Stimulated activated CD4-positive, alpha-beta T cell treated with anti-CD3 and anti-CD28 coated beads, Interleukin-2, amount 100 ng/mL, for 48 hours (primary cell): ENCODE data around the gene CD46.
A peak's percentile ranks its signal among the peaks of the same experiment; 100 is the strongest.

Experiments used
- DNase-seq, 2 donors: peaks; one replicate each; pipeline ENCODE4 v3.0.0-alpha.2; 2020

CD46 gene

GRCh38 chr1:207817778-207818751 lies 66.2 kb downstream of the CD46 start:
- no peak for DNase-seq

GRCh38 chr1:207818971-207819451 lies 67.2 kb downstream of the CD46 start:
- DNase-seq: no peak

DNA sequence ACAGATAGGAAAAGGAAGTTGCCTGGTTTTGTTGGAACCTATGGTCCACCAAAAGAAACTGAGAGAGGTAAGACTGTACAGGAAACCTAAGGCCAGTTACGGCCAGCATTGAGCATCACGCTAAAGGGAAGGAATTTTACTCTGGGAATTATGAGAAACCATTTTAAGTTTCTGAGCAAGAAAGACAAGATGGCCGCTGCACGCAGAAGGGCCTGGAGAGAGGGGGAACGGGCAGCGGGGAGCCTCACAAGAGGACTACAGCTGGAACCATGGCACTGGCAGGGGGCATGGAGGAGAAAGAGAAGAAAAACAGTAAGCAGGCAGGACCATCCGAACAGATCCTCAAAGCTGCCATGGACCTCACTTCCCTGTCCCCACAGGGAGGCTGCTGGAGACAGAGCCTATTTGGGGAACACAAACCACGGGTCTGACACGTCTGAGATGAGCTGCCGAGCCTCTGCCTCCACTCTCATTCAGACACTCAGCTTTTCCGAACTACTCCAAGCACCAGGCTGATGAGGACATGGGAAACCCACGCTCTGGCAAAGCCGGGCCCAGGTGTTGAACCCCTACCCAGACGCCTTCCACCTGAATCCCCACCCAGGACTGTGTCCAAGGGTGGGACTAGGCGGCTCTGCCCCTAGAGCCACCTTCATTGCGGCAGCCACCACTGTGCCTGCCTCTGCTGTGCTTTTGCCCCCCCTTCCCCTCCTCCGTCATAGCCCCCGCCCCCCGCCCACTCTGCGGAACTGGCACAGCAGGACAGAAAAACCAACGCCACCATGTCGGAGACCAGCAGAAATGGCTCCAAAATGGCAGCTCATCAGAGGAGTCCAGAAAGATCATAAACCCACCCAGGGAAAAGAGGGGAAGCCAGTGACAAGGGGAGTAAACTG lies 69.0 kb downstream of the CD46 start:
- DNase-seq: no peak

- DNase-seq: no peak
Observed at GRCh38 chr1:207821464-207822045, 69.7 kb downstream of the CD46 start.

GRCh38 chr1:207822124-207822601 lies 70.3 kb downstream of the CD46 start:
- DNase-seq: no peak

- peak; percentile 49 to 55 for DNase-seq
Observed at GRCh38 chr1:207822602-207823451, 71.0 kb downstream of the CD46 start.

GRCh38 chr1:207823531-207823879 lies 71.7 kb downstream of the CD46 start:
- DNase-seq: no peak

GRCh38 chr1:207823880-207824566 lies 72.2 kb downstream of the CD46 start:
- peak; percentile 62 to 63 for DNase-seq

DNA sequence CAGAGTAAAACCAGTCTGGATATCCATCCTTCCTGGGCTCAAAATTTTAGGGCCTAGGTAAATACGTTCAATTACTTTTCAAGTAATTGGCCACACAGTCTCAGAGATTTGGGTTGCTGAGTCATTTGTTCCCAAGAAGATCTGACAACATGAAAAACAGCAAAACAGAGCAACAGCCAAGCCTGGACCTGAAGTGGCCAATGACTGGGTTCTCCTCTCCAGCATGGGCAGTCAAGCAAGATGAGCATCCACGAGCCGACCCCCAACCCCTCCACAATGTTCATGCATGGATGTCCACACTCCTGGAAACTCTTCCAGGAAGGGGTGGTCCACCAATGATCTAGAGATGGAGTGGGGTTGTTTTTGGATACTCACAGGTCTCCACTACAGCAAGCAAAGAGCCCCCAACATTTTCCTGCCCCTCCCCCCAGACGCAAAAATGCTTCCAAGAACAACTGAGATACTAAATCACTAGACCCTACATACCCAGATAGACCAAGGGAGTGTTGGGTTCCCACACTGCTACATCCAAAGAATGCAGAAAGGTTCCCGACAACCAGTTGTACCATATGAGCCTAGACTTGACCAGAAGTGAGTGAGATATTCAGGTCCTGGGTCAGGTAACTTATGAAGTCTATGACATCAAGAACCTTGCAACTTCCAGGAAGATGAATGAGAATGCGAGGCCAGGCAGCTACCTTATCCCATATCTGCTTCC lies 73.0 kb downstream of the CD46 start:
- no peak for DNase-seq

DNA sequence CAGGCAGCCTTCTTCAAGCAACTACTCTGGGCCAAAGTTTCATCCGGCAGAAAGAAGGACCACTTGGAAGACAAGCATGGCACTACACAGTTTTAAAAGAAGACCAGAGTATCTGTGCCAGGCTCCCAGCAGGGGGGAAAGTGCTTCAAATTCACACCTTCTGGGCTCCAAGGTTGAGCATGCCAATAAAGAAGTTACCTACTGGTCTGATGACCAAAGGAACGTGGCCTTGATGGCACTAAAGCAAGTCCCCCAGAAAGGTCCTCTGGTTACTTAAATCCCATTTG lies 73.5 kb downstream of the CD46 start:
- DNase-seq: no peak

DNA sequence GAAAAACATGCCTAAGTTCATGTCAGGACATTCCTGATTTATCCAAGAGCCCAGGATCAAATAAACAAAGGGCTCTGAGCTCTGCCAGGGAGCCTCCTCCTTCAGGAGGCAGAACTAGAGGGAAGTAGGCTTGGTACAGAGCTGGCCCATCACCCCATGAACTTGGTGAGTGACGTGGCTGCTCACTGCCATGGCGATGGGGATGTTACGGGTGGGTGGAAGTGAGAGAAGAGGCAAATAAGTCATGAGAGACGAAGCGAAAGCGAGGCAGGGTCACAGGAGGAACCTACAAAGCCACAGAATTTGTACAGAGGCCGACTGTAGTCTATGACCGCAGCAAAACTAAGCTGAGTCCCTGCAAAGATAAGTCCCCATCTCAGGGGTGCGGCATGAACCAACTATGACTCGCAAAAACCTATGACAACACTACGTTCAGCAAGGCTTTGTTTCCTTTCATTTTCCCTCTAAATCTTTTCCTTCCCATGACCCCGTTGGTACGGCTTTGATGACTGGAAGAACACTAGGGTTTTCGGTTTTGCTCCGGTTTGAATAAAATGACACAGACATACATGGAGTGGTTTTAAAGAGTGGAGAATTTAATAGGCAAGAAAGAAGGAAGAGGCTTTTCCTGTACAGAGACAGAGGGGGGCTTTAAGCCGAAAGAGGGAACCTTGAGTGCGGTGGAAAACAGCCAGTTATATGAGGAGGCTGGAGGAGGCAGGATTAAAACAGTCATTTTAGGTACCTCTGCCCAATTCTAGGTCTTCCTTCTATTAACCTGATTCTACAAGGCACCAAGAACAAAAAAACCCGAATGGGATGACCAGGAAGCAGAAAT lies 74.1 kb downstream of the CD46 start:
- peak; percentile 68 to 76 for DNase-seq

DNA sequence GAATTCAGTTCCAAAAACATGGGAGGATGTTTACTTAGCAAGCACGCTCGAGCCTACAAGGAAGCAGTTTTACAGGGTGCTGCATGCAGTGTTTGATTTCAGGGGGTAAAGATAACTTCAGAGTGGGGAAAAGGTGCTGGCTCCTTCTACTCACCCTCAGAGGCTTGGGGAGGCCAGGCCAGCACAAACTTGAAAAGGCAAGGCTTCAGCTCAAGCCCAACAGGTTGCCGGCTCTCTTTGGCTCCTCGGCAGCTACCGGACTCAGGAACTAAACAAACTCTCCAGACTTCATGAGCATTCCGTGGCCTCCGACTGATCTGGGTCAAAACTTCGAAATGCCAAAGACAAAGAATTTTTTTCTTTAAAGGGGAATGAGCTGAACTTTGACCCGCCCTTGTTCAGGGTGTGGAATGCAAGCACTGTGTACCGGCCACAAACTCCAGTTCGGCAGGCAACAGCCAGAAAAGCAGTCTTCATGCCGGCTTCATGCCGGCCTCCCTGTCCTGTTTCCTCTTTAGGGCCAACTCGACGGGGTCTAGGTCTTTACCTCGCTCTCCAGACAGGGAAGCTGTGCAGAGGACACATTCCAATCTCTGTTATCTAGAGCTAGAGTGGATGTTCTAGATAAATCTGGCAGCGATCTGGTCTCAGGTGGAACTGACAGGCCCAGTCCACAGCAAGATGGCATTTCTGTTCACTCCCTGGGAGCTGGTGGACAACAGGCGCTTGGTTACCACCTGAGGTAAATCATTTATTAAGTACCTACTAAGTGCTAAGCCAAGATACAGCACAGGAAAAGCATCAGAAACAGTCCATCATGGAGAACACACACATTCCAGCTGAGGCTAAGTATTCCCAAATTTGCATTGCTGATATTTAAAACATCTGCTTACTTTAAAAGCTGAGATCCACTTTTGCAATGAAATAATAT lies 75.0 kb downstream of the CD46 start:
- no peak for DNase-seq

GRCh38 chr1:207827488-207827830 lies 75.6 kb downstream of the CD46 start:
- DNase-seq: no peak

DNA sequence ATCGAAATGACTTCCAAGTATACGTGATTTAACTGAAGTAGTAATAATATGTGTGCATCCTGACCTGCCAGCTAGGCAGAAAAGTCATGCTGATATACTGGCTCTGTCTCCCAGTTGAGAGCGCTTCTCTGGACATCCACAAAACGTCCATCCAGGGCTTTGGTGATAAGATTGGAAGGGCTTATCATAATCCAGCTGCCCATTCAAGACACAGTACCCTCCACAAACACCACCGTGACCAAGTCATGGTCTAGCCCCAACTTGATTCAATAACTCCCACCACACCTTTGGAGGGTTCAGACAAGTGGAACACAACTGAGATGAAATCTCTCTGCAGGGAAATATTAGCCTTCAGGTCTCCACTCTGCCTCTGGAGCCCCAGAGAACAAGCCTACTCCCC lies 76.2 kb downstream of the CD46 start:
- no peak for DNase-seq

- peak in 1 of 2 donors; percentile 51 for DNase-seq
Observed at GRCh38 chr1:207828485-207829158, 76.8 kb downstream of the CD46 start.

- DNase-seq: no peak
Observed at GRCh38 chr1:207829576-207829975, 77.7 kb downstream of the CD46 start.

GRCh38 chr1:207830788-207831187 lies 78.9 kb downstream of the CD46 start:
- DNase-seq: no peak
